Adipose tissue (tissue), 3 donors: ENCODE data around the gene ANAPC5. TPM values are rescaled to one million over a fixed set of nuclear protein-coding genes. Genes with fewer than 3 reads are reported as not detected.
A peak's percentile ranks its signal among the peaks of the same experiment; 100 is the strongest.
"Not testable (repeated sequence)": the region's sequence is repeated elsewhere in the genome, so short reads cannot be mapped to it uniquely, and the experiment has no call there.

Experiments used
- H3K27ac ChIP-seq: one replicate; pipeline ENCODE4 v1.5.1; 2013; ENCODE audit warnings: low read depth, low read length
- WGBS, 3 donors: extraction: QIAGEN DNeasy Blood & Tissue Kit; methylation state at CpG; one replicate each; pipeline ENCODE4 v1.1.7; 2013; 5-methylcytosine and 5-hydroxymethylcytosine counted together
- polyA plus RNA-seq, 3 donors: library from polyadenylated mRNA; stranded (reverse); fragments of 200-250 nt; gene quantifications; one replicate each; pipeline ENCODE4 v1.2.3, GENCODE V29; 2013
- donor health status: healthy with polysubstance abuse.
- donor health status: Bipolar disorder and iron deficiency.
- donor health status: healthy.

The ANAPC5 gene, protein sequence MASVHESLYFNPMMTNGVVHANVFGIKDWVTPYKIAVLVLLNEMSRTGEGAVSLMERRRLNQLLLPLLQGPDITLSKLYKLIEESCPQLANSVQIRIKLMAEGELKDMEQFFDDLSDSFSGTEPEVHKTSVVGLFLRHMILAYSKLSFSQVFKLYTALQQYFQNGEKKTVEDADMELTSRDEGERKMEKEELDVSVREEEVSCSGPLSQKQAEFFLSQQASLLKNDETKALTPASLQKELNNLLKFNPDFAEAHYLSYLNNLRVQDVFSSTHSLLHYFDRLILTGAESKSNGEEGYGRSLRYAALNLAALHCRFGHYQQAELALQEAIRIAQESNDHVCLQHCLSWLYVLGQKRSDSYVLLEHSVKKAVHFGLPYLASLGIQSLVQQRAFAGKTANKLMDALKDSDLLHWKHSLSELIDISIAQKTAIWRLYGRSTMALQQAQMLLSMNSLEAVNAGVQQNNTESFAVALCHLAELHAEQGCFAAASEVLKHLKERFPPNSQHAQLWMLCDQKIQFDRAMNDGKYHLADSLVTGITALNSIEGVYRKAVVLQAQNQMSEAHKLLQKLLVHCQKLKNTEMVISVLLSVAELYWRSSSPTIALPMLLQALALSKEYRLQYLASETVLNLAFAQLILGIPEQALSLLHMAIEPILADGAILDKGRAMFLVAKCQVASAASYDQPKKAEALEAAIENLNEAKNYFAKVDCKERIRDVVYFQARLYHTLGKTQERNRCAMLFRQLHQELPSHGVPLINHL
- 100 to 1,000 TPM in 1 of 3 donors, 10 to 100 TPM in 2; 79.2 to 104 (median 80.3) TPM for polyA plus RNA-seq

DNA sequence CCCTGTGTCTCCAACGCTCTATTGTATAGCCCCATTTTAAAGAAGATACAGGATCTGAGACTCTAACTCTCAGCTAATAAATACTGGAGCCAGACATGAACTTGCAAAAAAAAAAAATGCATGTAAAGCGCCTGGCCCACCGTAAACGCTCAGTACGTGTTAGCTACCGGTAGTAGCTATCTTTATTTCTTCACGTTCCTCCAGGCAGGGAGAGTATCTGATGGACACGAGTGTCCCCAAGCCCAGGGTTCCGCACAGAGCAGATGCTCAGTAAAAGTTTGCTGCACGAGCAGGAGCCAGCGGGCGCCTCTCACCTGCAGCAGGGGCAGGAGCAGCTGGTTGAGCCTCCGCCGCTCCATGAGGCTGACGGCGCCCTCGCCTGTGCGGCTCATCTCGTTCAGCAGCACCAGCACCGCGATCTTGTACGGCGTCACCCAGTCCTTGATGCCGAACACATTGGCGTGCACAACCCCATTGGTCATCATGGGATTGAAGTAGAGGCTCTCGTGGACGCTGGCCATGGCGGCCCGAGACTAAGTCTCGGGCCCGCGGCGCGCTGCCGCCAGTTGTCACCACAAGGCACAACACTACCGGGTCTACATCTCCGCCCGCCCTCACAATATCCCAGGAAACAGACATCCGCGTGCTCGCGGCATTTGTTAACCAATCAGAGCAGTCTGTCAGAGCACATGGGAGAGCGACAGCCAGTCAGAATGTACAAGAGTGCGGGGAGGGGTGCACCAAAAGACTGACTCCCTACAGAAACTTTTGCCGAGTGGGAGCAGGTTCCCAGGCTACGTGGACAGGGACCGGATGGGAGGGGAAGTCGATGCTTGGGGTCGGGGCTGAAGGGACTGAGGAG, at the start of gene ANAPC5:
TSS of gene ANAPC5 (minus strand) at position 592 of the 862 bp plus-strand sequence. CDS start at position 521, 71 bp downstream.
- peak within 1 kb of the TSS; percentile 68 for H3K27ac ChIP-seq
- WGBS, 3 donors, result 0 to 1% (median 0%) methylated on average over 49 of the region's 49 CpGs

- no peak overlapping the region for H3K27ac ChIP-seq
- WGBS, 3 donors, result 1 to 2% (median 1%) methylated on average over 46 to 48 of the region's 48 CpGs
Observed at GRCh38 chr12:121400332-121401139, 48.3 kb upstream of the ANAPC5 start.

- WGBS, 3 donors, result 0% methylated on average over 70 to 77 of the region's 77 CpGs
- H3K27ac ChIP-seq, result no peak within 1 kb of the TSS
Observed at GRCh38 chr12:121399391-121400331, 47.5 kb upstream of the ANAPC5 start, which contains the start of gene RNF34. Gene RNF34 (plus strand): TSS chr12:121400118. CDS start chr12:121400213, 95 bp downstream.

DNA sequence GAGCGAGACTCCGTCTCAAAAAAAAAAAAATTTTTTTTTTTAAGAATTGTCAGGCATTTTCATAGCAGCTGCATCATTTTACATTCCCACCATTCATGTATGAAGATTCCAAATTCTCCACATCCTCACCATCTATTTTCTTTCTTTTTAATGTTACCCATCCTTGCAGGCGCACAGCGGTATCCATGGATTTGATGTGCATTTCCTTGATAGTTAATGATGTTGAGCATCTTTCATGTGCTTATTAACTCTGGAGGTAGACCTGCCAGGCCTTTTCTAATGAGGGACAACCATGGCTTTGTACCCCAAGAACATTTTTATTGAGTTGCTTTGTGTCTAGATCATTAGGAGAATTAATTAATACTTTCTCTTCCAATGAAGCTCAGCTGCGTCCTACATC, 46.1 kb upstream of the ANAPC5 start:
- 95 to 97% (median 96%) methylated on average over 5 of the region's 5 CpGs for WGBS, 3 donors
- no peak overlapping the region for H3K27ac ChIP-seq

- no peak overlapping the region for H3K27ac ChIP-seq
- 95 to 97% (median 96%) methylated on average over 14 of the region's 14 CpGs for WGBS, 3 donors
Observed at GRCh38 chr12:121397521-121397920, 45.3 kb upstream of the ANAPC5 start.

DNA sequence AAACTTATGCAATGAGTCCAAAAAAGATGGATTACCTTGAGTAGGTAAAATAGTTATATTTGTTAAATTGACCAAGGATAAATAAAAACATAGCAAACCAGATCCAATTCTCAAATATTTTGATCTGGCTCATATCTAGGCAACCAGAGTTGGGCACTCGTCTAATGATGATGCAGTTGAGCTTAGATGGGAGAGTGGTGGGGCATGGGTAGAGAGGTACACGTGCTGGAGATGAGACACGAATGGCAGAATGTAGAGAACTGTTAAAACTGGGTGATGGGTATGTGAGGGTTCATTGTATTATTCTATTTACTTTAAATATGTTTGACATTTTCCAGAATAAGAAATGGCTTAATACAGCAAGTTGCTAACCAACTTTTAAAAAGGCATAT, 40.1 kb upstream of the ANAPC5 start:
- H3K27ac ChIP-seq, result no peak overlapping the region
- 87 to 90% (median 88%) methylated on average over 3 of the region's 3 CpGs for WGBS, 3 donors

- 48 to 73% (median 52%) methylated on average over 10 of the region's 10 CpGs for WGBS, 3 donors
- H3K27ac ChIP-seq, result no peak overlapping the region
Observed at GRCh38 chr12:121391619-121392324, 39.6 kb upstream of the ANAPC5 start.

GRCh38 chr12:121390856-121391255, 38.6 kb upstream of the ANAPC5 start:
- WGBS, 3 donors, result 89 to 97% (median 96%) methylated on average over 2 of the region's 2 CpGs
- no peak overlapping the region for H3K27ac ChIP-seq

- H3K27ac ChIP-seq, result no peak overlapping the region
- WGBS, 3 donors, result 57 to 73% (median 65%) methylated on average over 5 of the region's 5 CpGs
Observed at GRCh38 chr12:121388421-121388981, 36.3 kb upstream of the ANAPC5 start.

- H3K27ac ChIP-seq, result not testable (repeated sequence)
- WGBS, 3 donors, result 75% methylated on average over 6 of the region's 6 CpGs
Observed at GRCh38 chr12:121384891-121385290, 32.7 kb upstream of the ANAPC5 start.

DNA sequence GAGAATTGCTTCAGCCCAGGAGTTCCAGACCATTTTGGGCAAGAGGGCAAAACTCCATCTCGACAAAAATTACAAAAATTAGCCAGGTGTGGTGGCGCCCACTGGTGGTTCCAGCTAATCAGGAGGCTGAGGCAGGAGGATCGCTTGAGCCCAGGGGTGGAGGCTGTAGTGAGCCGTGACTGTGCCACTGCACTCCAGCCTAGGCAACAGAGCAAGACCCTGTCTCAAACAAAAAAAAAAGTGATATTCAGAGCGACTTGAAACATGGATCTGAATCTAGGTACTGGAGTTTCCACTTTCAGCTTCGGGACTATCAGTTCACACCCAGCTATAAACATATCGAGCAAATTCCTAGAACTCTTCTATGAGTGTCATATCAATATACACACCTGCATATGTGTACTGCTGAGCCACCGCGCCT, 31.4 kb upstream of the ANAPC5 start:
- H3K27ac ChIP-seq, result no peak overlapping the region
- WGBS, 3 donors, result 81 to 95% (median 93%) methylated on average over 9 of the region's 9 CpGs

DNA sequence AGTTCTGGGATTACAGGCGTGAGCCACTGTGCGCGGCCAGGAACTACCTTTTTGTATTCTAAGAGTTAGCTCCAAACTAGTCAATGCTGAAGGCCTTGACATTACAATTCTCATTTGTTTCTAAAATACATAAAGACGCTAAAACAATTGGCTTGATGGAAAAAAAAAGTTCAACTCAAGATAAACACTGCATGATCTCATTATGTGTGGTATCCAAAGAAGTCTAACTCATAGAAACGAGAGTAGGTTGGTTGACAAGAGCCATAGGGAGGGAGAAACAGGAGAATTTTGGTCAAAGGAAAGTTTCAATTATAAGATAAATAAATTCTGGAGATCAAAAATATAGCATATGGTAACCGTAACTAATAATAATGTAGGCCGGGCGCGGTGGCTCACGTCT, 27.7 kb upstream of the ANAPC5 start:
- WGBS, 3 donors, result 91 to 93% (median 91%) methylated on average over 10 of the region's 10 CpGs
- H3K27ac ChIP-seq, result no peak overlapping the region

DNA sequence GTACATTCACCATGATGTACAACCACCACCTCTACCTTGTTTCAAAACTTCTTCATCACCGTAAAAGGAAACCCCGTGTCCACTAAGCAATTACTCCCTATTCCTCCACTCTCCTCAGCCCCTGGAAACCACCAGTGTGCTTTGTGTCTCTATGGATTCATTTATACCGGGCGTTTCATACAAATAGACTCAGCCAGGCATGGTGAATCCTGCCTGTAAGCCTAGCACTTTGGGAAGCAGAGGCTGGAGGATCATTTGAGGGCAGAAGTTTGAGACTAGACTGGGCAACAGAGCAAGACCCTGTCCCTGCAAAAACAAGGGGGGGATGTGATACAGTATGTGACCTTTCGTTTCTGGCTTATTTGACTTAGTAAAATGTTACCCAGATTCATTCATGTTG, 26.5 kb upstream of the ANAPC5 start:
- WGBS, 3 donors, result 79 to 90% (median 81%) methylated on average over 5 of the region's 5 CpGs
- no peak overlapping the region for H3K27ac ChIP-seq

DNA sequence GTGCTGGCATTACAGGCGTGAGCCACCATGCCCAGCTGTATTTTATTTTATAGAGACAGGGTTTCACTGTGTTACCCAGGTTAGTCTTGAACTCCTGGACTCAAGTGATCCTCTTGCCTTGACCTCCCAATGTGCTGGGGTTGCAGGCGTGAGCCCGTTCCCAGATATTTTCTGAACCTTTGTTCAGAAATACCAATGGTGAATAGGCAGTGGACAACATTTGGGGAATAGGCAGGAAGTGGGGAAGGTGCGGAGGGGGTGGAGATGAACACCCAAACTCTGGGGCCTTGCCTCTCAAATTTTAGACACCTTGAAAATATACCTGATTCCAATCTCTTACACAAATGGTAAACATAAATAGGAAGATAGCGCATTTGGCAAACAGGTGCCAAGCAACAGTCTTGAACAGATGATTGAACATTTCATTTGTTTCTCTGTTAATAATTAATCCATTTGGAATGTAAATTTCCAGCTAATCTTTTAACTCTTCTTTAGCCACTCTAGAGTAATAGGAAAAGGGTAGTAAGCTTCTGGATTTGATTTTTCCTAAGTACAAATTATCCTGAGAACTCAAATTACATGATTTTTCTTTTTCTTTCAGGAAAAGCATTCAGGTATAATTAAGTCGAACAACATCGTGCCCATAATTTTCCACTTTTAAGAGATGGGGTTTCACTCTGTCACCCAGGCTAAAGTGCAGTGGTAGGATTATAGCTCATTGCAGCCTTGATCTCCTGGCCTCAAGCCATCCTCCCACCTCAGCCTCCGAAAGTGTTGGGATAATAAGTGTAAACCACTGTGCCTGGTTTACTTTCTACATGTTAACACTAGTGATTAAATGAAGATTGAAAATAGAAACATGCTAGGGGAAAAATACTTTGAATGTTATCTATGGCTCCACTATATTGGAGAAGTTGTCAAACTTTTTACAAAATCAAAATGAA, 24.8 kb upstream of the ANAPC5 start:
- WGBS, 3 donors, result 44 to 91% (median 86%) methylated on average over 8 of the region's 8 CpGs
- H3K27ac ChIP-seq, result no peak overlapping the region
